Left ventricle myocardium inferior (tissue), 1 donor: ENCODE measurements around the gene STAM. TPM values are rescaled to one million over a fixed set of nuclear protein-coding genes. Genes with fewer than 3 reads are reported as not detected.

Experiments
- DNase-seq: peaks from one replicate; pipeline ENCODE4 v3.0.0-alpha.2; 2020
- H3K27ac ChIP-seq: fragments of 200-600 bp; replicated peaks from 2 replicates; pipeline ENCODE4 v1.8.0; 2021
- H3K27me3 ChIP-seq: fragments of 200-600 bp; 2 replicates; pipeline ENCODE4 v1.8.0; 2021; ENCODE audit warnings: low read depth
- H3K36me3 ChIP-seq: fragments of 200-600 bp; 2 replicates; pipeline ENCODE4 v1.8.0; 2021
- H3K4me1 ChIP-seq: fragments of 200-600 bp; 2 replicates; pipeline ENCODE4 v1.8.0; 2021
- H3K4me3 ChIP-seq: fragments of 200-600 bp; 2 replicates; pipeline ENCODE4 v1.8.0; 2021; ENCODE audit warnings: mild to moderate bottlenecking, moderate library complexity
- H3K9me3 ChIP-seq: fragments of 200-600 bp; replicated peaks from 2 replicates; pipeline ENCODE4 v1.8.0; 2021
- intact Hi-C: fragments of 100-400 bp; cut with micrococcal nuclease; formaldehyde crosslinking; loops from one replicate; pipeline ENCODE4 v1.11.0; 2022
- total RNA-seq: library from RNA; stranded (reverse); fragmentation: NEBNext Ultra II Directional; extraction: Animal tissue kit (Norgen Biotek cat#: 25700); gene quantifications from one replicate; pipeline ENCODE4 v1.2.1, GENCODE V29; 2021
- TF ChIP-seq, protein P1 (sequence below): fragments of 200-600 bp; IDR thresholded peaks from 2 replicates; pipeline ENCODE4 v1.8.0; 2021; ENCODE audit warnings: antibody characterized with exemption, mild to moderate bottlenecking, borderline replicate concordance
- donor health status: DM: no; HTN: yes; CAD: no; lungs with severe emphysema.

The STAM gene
- total RNA-seq, 1 donor from 2014 or later = 21.3 TPM

DNA sequence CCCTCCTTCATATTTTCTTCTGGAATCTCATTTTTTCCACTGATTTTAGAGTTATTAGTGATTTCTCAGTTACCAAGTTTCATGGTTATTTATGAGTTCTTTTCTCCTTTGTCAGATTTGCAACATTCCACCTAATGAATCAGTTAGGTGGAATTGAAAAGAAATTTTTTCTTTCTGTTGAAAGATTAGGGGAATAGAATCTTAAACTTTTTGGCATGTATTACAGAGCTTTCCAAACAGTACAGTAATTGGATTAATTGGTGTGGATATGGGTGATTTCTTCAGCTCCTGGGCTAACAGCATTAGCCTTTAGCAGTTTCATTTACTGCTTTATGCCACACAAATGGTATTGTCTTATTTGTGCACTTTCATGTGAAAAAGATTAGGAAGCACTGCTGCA, 17.0 kb downstream of the STAM start:
- TF ChIP-seq, protein P1, sequence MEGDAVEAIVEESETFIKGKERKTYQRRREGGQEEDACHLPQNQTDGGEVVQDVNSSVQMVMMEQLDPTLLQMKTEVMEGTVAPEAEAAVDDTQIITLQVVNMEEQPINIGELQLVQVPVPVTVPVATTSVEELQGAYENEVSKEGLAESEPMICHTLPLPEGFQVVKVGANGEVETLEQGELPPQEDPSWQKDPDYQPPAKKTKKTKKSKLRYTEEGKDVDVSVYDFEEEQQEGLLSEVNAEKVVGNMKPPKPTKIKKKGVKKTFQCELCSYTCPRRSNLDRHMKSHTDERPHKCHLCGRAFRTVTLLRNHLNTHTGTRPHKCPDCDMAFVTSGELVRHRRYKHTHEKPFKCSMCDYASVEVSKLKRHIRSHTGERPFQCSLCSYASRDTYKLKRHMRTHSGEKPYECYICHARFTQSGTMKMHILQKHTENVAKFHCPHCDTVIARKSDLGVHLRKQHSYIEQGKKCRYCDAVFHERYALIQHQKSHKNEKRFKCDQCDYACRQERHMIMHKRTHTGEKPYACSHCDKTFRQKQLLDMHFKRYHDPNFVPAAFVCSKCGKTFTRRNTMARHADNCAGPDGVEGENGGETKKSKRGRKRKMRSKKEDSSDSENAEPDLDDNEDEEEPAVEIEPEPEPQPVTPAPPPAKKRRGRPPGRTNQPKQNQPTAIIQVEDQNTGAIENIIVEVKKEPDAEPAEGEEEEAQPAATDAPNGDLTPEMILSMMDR = no peak
- H3K4me3 ChIP-seq = no peak overlapping the region
- H3K27ac ChIP-seq = no peak overlapping the region
- no peak for DNase-seq
- intact Hi-C loops = no loop called here
- H3K36me3 ChIP-seq = peaks cover 13% of the 10 kb centered on the region
- no peaks in the 10 kb centered on the region for H3K27me3 ChIP-seq
- peaks cover 7% of the 10 kb centered on the region for H3K9me3 ChIP-seq
- peaks cover 46% of the 10 kb centered on the region for H3K4me1 ChIP-seq

DNA sequence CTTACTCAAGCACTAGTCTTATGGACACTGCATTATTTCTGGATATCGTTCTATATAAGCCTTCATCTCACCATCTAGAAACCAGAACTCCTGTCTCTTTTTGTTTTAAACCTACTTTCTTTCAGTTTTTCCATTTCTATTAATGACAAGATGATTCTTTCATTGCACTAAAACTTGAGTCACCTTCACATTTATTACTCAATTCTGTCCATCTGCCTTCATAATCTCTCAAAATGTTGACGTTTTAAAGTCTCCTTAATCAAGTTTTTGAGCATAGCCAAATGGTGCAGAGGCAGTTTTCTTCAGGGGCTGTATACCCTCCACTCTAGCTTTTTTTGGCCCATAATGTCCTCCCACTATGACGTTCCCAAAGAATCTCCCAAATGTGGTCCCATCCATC, 17.6 kb downstream of the STAM start:
- no peak overlapping the region for H3K4me3 ChIP-seq
- peaks cover 49% of the 10 kb centered on the region for H3K4me1 ChIP-seq

GRCh38 chr10:17662193-17663138, 18.5 kb downstream of the STAM start:
- H3K4me3 ChIP-seq = no peak overlapping the region
- peaks cover 42% of the 10 kb centered on the region for H3K4me1 ChIP-seq
- peaks cover 4% of the 10 kb centered on the region for H3K9me3 ChIP-seq
- H3K27ac ChIP-seq = no peak overlapping the region
- DNase-seq = no peak
- intact Hi-C loops = no loop called here
- H3K36me3 ChIP-seq = peaks cover 13% of the 10 kb centered on the region
- H3K27me3 ChIP-seq = no peaks in the 10 kb centered on the region
- TF ChIP-seq, protein P1 = no peak

More for the DNA sequence above, 17.6 kb downstream of the STAM start:
- intact Hi-C loops = no loop called here
- no peak overlapping the region for H3K27ac ChIP-seq
- H3K27me3 ChIP-seq = no peaks in the 10 kb centered on the region
- peaks cover 7% of the 10 kb centered on the region for H3K9me3 ChIP-seq
- peaks cover 13% of the 10 kb centered on the region for H3K36me3 ChIP-seq
- DNase-seq = no peak
- TF ChIP-seq, protein P1 = no peak

- Histone ChIP-seq H3K4me1 (peaks cover 51% of the 10 kb centered on the region), H3K36me3 (peaks cover 13% of the 10 kb centered on the region), H3K4me3 (no peak overlapping the region), H3K27ac (no peak overlapping the region), H3K9me3 (no peaks in the 10 kb centered on the region), H3K27me3 (no peaks in the 10 kb centered on the region)
- TF ChIP-seq, protein P1 = no peak
- DNase-seq = no peak
- intact Hi-C loops = no loop called here
Measured at GRCh38 chr10:17663450-17663849, 19.5 kb downstream of the STAM start.

- H3K27me3 ChIP-seq = no peaks in the 10 kb centered on the region
- DNase-seq = no peak
- H3K36me3 ChIP-seq = peaks cover 7% of the 10 kb centered on the region
- peaks cover 61% of the 10 kb centered on the region for H3K4me1 ChIP-seq
- intact Hi-C loops = no loop called here
- H3K9me3 ChIP-seq = no peaks in the 10 kb centered on the region
- H3K4me3 ChIP-seq = no peak overlapping the region
- peak overlapping the region; percentile 69 for H3K27ac ChIP-seq
- TF ChIP-seq, protein P1 = no peak
Measured at GRCh38 chr10:17665747-17666146, 21.8 kb downstream of the STAM start.
